Neuronal stem cell (in vitro differentiated cells): ENCODE data around the gene MICU1.

Source experiments
- DNase-seq: peaks from one replicate; pipeline ENCODE4 v3.0.0-alpha.2; 2013; ENCODE audit warnings: low spot score
- H2AFZ ChIP-seq: one replicate; pipeline ENCODE4 v1.6.1; 2013; ENCODE audit warnings: mild to moderate bottlenecking, low read length, inconsistent platforms
- H2AK5ac ChIP-seq: 2 replicates; pipeline ENCODE4 v1.6.1; 2013; ENCODE audit warnings: low read depth, mild to moderate bottlenecking, inconsistent platforms, low read length, moderate library complexity, mixed read lengths
- H2BK120ac ChIP-seq: 2 replicates; pipeline ENCODE4 v1.6.1; 2013; ENCODE audit warnings: low read depth, mild to moderate bottlenecking, inconsistent platforms, low read length, moderate library complexity, mixed read lengths
- H2BK12ac ChIP-seq: one replicate; pipeline ENCODE4 v1.6.1; 2013; ENCODE audit warnings: low read length, inconsistent platforms
- H2BK15ac ChIP-seq: 2 replicates; pipeline ENCODE4 v1.6.1; 2013; ENCODE audit warnings: mild to moderate bottlenecking, low read length, inconsistent platforms, mixed read lengths
- H2BK5ac ChIP-seq: one replicate; pipeline ENCODE4 v1.6.1; 2013; ENCODE audit warnings: inconsistent platforms, mild to moderate bottlenecking, low read length, moderate library complexity
- H3K14ac ChIP-seq: one replicate; pipeline ENCODE4 v1.6.1; 2013; ENCODE audit warnings: low read length, inconsistent platforms
- H3K18ac ChIP-seq: 2 replicates; pipeline ENCODE4 v1.6.1; 2013; ENCODE audit warnings: low read length, inconsistent platforms
- H3K23ac ChIP-seq: 2 replicates; pipeline ENCODE4 v1.6.1; 2013; ENCODE audit warnings: low read depth, mild to moderate bottlenecking, mixed read lengths, low read length, inconsistent platforms; ENCODE audit not compliant: poor library complexity
- H3K27ac ChIP-seq: replicated peaks from 3 replicates; pipeline ENCODE4 v1.5.1; 2013; ENCODE audit warnings: low read length, inconsistent platforms
- H3K27me3 ChIP-seq, 3 experiments: 2 replicates each; pipeline ENCODE4 v1.6.1; 2013; ENCODE audit warnings: low read length in 3 of 3, mild to moderate bottlenecking in 2 of 3, inconsistent platforms in 1 of 3, low read depth in 1 of 3, mixed read lengths in 1 of 3, moderate library complexity in 1 of 3; ENCODE audit not compliant: control insufficient read depth in 3 of 3, insufficient read depth in 3 of 3
- H3K36me3 ChIP-seq, 2 donors: replicated peaks in 1 of 2; 2 replicates each; pipeline ENCODE4 v1.6.1; 2013; ENCODE audit warnings: low read length in 2 of 2; ENCODE audit not compliant: control insufficient read depth in 2 of 2, insufficient read depth in 2 of 2
- H3K4ac ChIP-seq: 2 replicates; pipeline ENCODE4 v1.6.1; 2013; ENCODE audit warnings: inconsistent platforms, mild to moderate bottlenecking, low read length, moderate library complexity
- H3K4me1 ChIP-seq, 2 donors: 1 replicate in 1 of 2; 2 replicates in 1 of 2; pipeline ENCODE4 v1.6.1; 2013; ENCODE audit warnings: low read length in 2 of 2, low read depth in 1 of 2; ENCODE audit not compliant: control insufficient read depth in 2 of 2, insufficient read depth in 1 of 2
- H3K4me2 ChIP-seq: one replicate; pipeline ENCODE4 v1.6.1; 2013; ENCODE audit warnings: mild to moderate bottlenecking, low read length, inconsistent platforms; ENCODE audit not compliant: insufficient read depth, poor library complexity, severe bottlenecking
- H3K4me3 ChIP-seq, 2 donors: 2 replicates each; pipeline ENCODE4 v1.5.1; 2013; ENCODE audit warnings: low read length in 2 of 2, mild to moderate bottlenecking in 2 of 2, inconsistent platforms in 1 of 2, moderate library complexity in 1 of 2
- H3K79me1 ChIP-seq: one replicate; pipeline ENCODE4 v1.6.1; 2013; ENCODE audit warnings: low read depth, mild to moderate bottlenecking, inconsistent platforms, low read length, moderate library complexity
- H3K9ac ChIP-seq: one replicate; pipeline ENCODE4 v1.6.1; 2013; ENCODE audit warnings: mild to moderate bottlenecking, low read depth, low read length, inconsistent platforms; ENCODE audit not compliant: poor library complexity
- H3K9me3 ChIP-seq, 2 donors: replicated peaks in 1 of 2; 2 replicates each; pipeline versions ENCODE3 to v1.6.1; 2013; ENCODE audit warnings: low read length in 2 of 2, mild to moderate bottlenecking in 2 of 2, inconsistent platforms in 1 of 2, low read depth in 1 of 2, mixed read lengths in 1 of 2, moderate library complexity in 1 of 2; ENCODE audit not compliant: control insufficient read depth in 2 of 2, insufficient read depth in 1 of 2
- H4K8ac ChIP-seq: one replicate; pipeline ENCODE4 v1.6.1; 2013; ENCODE audit warnings: low read depth, mild to moderate bottlenecking, inconsistent platforms, low read length, moderate library complexity
- H4K91ac ChIP-seq: one replicate; pipeline ENCODE4 v1.6.1; 2013; ENCODE audit warnings: low read length, low read depth, mild to moderate bottlenecking, inconsistent platforms; ENCODE audit not compliant: poor library complexity
- WGBS, 2 donors: extraction: QIAGEN DNeasy Blood & Tissue Kit; methylation state at CpG; one replicate each; pipeline ENCODE4 v1.1.7; 2013; ENCODE audit warnings: missing lambda C conversion rate in 2 of 2, mixed read lengths in 1 of 2; ENCODE audit not compliant: insufficient read length in 2 of 2, insufficient replicate concordance in 1 of 2; ENCODE audit errors: extremely low coverage in 2 of 2; 5-methylcytosine and 5-hydroxymethylcytosine counted together

The MICU1 gene

DNA sequence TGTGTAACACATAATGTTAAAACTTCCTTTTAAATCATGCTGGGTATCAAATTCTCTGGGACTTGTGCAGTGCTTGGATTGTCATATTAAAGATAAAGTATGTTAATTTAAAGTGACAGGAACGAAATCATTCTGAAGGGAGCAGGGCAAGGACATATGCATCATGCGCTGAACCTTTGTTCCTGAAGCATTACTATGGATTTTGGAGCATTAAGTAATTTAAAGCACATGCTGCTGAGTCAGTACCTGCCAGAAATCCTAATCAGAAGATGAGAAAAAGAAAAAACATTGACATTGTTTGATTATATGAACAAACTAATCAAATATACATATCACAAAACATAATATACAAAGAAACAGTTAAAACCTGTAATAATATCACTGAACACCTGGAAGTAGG lies 101.4 kb downstream of the MICU1 start:
- no peak overlapping the region for H4K91ac ChIP-seq
- peaks cover 0 to 3% of the 10 kb centered on the region in 2 donors for H3K4me1 ChIP-seq
- no peak overlapping the region for H3K4me2 ChIP-seq
- no peak overlapping the region for H2BK5ac ChIP-seq
- H4K8ac ChIP-seq = no peak overlapping the region
- H3K9ac ChIP-seq = no peak overlapping the region
- H2BK120ac ChIP-seq = no peak overlapping the region
- no peak overlapping the region for H2BK15ac ChIP-seq
- no peak overlapping the region for H3K14ac ChIP-seq
- no peak overlapping the region for H3K23ac ChIP-seq
- no peak overlapping the region for H3K18ac ChIP-seq
- no peaks in the 10 kb centered on the region for H3K36me3 ChIP-seq
- H3K9me3 ChIP-seq = no peaks in the 10 kb centered on the region
- H3K27ac ChIP-seq = no peak overlapping the region
- WGBS, 2 donors = no CpG with 5 or more reads among the region's 2 CpGs
- H2AK5ac ChIP-seq = no peak overlapping the region
- H2AFZ ChIP-seq = no peak overlapping the region
- no peak overlapping the region for H2BK12ac ChIP-seq
- no peak overlapping the region for H3K4ac ChIP-seq
- no peaks in the 10 kb centered on the region for H3K27me3 ChIP-seq
- H3K4me3 ChIP-seq = no peak overlapping the region
- DNase-seq = no peak
- no peaks in the 10 kb centered on the region for H3K79me1 ChIP-seq

DNA sequence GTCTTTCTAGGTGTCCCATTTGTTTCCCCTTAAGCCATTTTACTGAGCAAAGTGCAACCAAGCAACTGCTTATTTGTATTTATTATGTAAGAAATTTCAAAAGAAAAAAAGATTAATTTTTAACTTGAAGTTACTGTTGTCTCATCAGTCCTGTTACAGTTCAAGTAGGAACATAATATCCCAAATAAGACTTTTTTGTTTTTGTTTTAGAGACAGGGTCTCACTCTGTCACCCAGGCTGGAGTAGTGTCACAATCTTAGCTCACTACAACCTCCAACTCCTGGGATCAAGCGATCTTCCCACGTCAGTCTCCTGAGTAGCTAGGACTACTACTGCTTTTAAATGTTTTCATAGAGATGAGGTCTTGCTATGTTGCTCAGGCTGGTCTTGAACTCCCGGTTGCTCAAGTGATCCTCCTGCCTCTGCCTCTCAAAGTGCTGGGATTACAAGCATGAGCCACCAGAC lies 101.9 kb downstream of the MICU1 start:
- Histone ChIP-seq H3K4me2 (no peak overlapping the region), H4K91ac (no peak overlapping the region), H3K9ac (no peak overlapping the region), H3K27me3 (no peaks in the 10 kb centered on the region), H2BK120ac (no peak overlapping the region), H2AK5ac (no peak overlapping the region), H3K23ac (no peak overlapping the region), H2BK15ac (no peak overlapping the region), H3K79me1 (no peaks in the 10 kb centered on the region), H3K18ac (no peak overlapping the region), H2AFZ (no peak overlapping the region), H3K4ac (no peak overlapping the region), H3K36me3 (no peaks in the 10 kb centered on the region), H2BK5ac (no peak overlapping the region), H3K4me1 (peaks cover 0 to 3% of the 10 kb centered on the region in 2 donors), H2BK12ac (no peak overlapping the region), H3K9me3 (no peaks in the 10 kb centered on the region), H4K8ac (no peak overlapping the region), H3K4me3 (no peak overlapping the region), H3K27ac (no peak overlapping the region), H3K14ac (no peak overlapping the region)
- WGBS, 2 donors = no CpG with 5 or more reads among the region's 3 CpGs
- DNase-seq = no peak

DNA sequence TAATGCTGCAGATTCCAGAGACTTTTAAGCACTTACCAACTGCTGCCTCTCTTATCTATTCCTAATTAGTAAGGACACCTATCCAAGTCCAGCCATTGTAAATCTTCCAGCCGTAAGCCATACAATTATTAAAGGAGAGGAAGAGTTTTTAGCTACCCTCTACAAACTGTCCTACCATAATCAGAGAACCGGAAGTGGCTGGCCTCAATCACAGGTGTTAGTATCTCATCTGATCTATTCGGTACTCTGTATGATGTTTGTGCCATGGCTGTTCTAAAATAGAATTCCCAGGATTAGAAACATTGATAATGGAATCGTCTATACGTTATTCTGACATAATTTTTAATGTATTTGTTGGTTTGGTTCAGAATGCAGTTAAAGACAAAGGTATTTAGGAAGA lies 102.8 kb downstream of the MICU1 start:
- no peak overlapping the region for H3K4me3 ChIP-seq
- WGBS, 2 donors = no CpG with 5 or more reads among the region's 5 CpGs
- no peak for DNase-seq
- no peak overlapping the region for H3K27ac ChIP-seq
- H3K4me2 ChIP-seq = no peak overlapping the region
- no peak overlapping the region for H3K14ac ChIP-seq
- no peak overlapping the region for H3K4ac ChIP-seq
- no peak overlapping the region for H2BK120ac ChIP-seq
- H3K23ac ChIP-seq = no peak overlapping the region
- no peak overlapping the region for H2AK5ac ChIP-seq
- no peak overlapping the region for H2AFZ ChIP-seq
- no peaks in the 10 kb centered on the region for H3K36me3 ChIP-seq
- no peak overlapping the region for H2BK12ac ChIP-seq
- H3K9ac ChIP-seq = no peak overlapping the region
- H3K27me3 ChIP-seq = no peaks in the 10 kb centered on the region
- H3K4me1 ChIP-seq = peaks cover 0 to 3% of the 10 kb centered on the region in 2 donors
- H3K18ac ChIP-seq = no peak overlapping the region
- H4K8ac ChIP-seq = no peak overlapping the region
- H2BK15ac ChIP-seq = no peak overlapping the region
- H2BK5ac ChIP-seq = no peak overlapping the region
- H4K91ac ChIP-seq = no peak overlapping the region
- no peaks in the 10 kb centered on the region for H3K79me1 ChIP-seq
- no peaks in the 10 kb centered on the region for H3K9me3 ChIP-seq

DNA sequence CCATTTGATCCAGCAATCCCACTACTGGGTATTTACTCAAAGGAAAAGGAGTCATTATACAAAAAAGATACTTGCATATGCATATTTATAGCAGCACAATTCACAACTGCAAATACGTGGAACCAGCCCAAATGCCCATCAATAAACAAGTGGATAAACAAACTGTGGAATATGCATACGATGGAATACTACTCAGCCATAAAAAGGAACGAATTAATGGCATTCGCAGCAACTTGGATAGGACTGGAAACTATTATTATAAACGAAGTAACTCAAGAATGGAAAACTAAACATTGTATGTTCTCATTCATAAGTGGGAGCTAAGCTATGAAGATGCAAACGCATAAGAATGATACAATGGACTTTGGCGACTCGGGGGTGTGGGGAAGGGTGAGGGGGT lies 108.6 kb downstream of the MICU1 start:
- H2BK5ac ChIP-seq = no peak overlapping the region
- no peak overlapping the region for H4K8ac ChIP-seq
- H3K4me3 ChIP-seq = no peak overlapping the region
- no peaks in the 10 kb centered on the region for H3K79me1 ChIP-seq
- no peak overlapping the region for H3K4ac ChIP-seq
- H3K18ac ChIP-seq = no peak overlapping the region
- H2BK120ac ChIP-seq = no peak overlapping the region
- no peak overlapping the region for H3K27ac ChIP-seq
- no peak overlapping the region for H2AFZ ChIP-seq
- no peak overlapping the region for H4K91ac ChIP-seq
- H3K4me2 ChIP-seq = no peak overlapping the region
- H3K9ac ChIP-seq = no peak overlapping the region
- H3K27me3 ChIP-seq = no peaks in the 10 kb centered on the region
- H2AK5ac ChIP-seq = no peak overlapping the region
- H3K36me3 ChIP-seq = no peaks in the 10 kb centered on the region
- no peak overlapping the region for H2BK15ac ChIP-seq
- WGBS, 2 donors = no CpG with 5 or more reads among the region's 8 CpGs
- no peak overlapping the region for H3K23ac ChIP-seq
- peaks cover 0 to 7% of the 10 kb centered on the region in 2 donors for H3K9me3 ChIP-seq
- H3K14ac ChIP-seq = no peak overlapping the region
- no peak overlapping the region for H2BK12ac ChIP-seq
- H3K4me1 ChIP-seq = no peaks in the 10 kb centered on the region
- DNase-seq = no peak
